Measurements from ENCODE around the gene FASN.
A peak's percentile ranks its signal among the peaks of the same experiment; 100 is the strongest.

The FASN gene

DNA sequence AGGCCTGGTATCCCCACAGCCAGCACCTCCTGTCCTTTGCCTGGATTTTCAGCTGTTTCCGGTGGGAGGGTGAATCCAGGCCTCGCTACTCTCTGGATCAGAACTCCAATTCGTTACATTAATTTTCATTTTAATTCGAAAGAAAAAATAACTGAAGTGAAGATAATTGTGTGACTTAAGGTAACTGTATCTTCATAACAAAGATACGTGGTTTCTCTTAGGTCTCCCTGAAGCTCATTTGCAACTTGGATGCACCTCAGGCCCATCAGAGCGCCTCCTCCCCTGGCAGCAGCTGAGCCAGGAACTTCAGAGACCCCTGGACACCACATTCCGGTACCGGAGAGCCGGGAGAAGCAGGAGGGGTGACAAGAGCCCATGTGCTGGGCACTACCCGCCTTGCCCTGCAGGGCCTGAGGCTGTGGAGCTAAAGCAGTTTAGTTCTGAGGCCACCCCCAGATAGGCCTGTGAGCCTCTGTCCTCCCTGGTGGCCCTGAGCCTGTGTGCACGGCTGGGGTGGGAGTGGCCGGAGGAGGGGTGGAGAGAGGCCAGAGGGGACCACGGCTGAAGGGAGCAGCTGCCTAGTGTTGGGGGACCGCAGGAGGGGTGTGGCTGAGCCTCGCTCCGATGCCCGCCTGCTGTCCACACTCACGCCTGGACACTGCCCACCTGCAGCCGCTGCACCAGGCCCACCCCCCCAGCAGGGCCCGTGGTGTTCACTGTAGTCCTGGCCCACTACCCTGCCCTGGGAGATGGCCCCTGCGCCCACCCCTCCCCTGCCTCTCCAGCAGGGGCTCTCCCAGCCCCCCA is 21.0 kb downstream of the FASN start:
- no peak for DNase-seq (ENCODE audit: low read depth in 2 of 2)

DNA sequence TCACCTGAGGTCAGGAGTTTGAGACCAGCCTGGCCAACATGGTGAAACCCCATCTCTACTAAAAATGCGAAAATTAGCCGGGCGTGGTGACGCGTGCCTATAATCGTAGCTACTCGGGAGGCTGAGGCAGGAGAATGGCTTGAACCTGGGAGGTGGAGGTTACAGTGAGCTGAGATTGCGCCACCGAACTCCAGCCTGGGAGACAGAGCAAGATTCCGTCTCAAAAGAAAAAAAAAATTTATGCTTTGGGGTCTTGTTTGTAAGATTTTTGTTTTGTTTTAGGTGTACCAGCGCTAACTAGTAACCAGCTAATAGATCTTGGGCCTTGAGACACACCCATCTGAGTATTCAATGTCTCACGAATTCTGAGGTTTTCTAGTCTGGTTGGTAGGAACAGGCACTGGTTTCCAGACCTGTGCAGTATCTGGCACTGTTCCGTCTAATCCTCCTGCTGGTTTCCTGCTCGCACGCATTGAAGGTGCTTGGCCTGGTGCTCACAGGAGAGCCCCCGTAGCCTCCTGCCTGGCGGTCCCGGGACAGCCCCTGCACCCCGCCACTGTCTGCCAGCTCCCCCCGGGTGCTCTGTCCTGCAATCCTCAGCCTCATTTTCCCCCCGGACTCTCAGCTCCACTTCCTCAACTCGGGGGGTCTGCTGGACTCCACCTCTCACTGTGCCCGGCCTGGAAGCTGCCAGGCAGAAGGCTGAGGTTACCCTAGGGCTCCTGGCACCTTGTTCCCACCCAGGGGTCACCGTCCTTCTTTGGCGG is 21.8 kb downstream of the FASN start:
- DNase-seq (ENCODE audit: low read depth in 2 of 2), result no peak

DNA sequence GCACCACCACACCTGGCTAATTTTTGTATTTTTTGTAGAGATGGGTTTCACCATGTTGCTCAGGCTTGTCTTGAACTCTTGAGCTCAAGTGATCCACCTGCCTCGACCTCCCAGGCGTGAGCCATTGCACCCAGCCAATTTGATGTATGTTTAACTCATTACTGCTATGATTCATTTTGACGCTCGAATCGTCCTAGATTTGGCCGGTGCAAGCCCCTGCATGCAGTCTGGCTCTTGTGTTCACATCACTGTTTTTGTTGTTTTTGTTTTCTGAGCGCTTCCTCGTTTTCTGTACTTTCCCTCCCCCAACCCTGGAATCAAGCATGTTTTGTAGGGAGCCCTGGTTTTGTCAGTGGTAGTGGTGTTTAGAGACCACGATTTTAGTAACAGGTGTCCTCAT is 24.6 kb downstream of the FASN start:
- DNase-seq (ENCODE audit: low read depth in 2 of 2), result no peak

DNA sequence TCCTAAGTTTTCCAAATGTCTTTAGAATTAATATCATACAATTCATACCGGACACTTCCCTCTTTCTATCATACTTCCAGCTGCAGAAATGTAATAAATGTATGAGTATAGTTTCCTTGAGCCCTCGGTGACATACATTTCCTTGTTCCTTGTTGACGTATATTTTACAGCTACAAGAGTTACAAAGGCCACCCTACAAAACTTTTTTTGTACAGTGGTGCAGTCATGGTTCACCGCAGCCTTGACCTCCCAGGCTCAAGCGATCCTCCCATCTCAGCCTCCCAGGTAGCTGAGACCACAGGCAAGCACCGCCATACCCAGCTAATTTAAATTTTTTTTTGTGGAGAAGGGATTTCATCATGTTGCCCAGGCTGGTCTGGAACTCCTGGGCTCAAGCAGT is 25.2 kb downstream of the FASN start:
- no peak for DNase-seq (ENCODE audit: low read depth in 2 of 2)

DNA sequence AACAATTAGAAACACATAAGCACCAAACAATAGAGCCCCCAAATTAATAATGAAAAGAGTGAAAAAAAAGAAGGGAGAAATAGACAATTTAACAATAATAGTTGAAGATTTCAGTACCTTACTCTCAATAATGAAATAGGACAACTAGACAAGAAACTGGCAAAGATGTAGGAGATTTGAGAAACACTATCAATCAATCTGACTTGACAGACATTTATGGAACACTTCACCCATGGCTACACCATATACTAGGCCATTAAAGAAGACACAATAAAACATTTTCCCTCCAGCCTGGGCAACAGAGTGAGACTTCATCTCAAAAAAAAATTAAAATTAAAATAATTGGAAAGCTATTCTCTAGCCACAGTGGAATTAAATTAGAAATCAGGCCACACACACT is 27.4 kb downstream of the FASN start:
- no peak for DNase-seq (ENCODE audit: low read depth in 2 of 2)

DNA sequence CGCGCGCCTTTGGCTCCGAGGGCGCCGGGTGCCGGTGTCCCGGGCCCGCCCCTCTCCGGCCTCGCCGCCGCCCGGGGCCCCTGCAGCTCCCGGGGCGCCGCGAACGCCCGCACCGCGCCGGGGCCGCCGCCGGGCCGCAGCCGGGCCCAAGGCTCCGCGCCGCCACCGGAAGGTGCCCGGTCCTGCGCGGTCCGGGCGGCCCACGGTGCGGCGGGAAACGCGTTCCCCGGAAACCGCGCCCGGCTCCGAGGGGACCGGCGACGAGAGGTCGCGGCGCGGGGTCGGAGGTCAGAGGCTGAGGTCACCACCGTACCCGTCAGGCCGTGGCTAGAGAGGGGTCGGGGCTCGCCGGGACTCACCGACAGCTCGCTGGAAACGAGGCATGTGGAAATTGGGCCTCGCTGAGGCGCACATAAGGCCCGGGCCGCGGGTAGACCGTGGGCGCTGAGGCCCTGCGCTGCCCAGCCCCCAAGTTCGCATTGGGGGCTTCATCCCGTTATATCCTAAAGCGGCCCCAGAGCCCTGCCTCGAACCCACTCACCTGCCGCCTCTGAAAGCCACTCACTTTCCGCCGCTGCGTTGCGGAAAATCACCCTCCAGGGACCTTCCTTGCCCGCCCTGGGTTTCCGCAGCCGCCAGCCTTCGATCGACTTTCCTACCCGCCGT is 32.3 kb downstream of the FASN start, which contains the start of gene DUS1L:
DUS1L (minus strand) TSS at position 167 of the 666 bp plus-strand sequence. CDS start 745 bp downstream, outside the sequence.
- peak; percentile 16 to 18 for DNase-seq (ENCODE audit: low read depth in 2 of 2)

DNA sequence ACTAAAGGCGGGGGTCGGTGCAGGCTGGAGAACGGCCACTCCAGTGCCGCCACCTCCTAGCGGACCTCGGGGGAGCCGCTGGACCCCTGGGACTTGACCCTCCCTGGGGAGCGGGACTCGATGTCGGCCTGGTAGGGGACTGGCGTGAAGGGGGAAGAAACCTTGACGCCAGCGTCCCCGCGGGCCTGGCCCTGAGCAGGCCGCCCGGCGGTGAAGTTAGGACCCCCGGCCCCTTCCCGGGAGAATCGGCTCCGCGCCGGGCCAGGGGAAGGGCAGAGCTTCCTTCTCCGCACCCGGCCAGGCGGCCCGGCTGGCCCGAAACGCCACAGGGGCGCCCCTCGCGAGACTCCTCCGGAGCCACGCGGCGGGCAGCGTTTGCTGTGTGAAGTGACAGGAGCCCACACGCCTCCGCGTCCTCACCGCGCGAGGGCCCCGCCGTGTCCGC is 32.8 kb downstream of the FASN start:
- DNase-seq (ENCODE audit: low read depth in 2 of 2), result no peak

DNA sequence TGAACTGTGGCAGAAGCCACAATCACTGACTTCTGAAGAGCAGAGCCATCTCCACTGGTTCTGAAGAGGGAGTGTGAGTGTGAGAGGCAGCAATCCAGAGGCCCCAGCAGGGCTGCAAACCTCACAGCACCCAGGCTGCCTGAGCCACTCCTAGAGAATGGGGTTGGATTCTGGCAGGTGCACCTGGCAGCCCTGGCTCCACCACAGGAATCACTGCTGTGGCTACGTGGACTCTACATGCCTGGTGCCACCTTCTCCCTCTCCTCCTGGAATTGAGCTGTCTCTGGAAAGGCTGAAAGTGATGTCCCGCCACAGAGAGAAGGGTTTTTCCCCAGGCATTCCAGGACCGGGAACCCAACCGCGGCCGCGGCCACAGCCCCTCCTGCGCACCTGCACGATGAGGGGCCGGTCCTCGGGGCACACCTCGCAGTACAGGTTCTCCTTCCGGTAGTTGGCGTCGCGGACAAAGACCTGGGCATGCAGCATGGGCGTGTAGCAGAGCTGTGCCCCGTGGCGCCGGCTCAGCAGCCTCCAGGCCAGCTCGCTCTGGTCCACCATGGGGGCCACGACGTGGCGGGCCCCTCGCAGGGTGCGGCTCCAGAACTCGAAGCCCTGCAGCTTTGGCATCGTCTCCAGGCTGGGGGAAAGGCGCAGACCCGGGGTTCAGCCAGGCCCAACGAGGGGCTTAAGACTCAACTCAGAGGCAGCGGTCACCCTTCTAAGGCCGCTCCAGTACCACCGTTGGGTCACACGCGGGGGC is 33.4 kb downstream of the FASN start:
- no peak for DNase-seq (ENCODE audit: low read depth in 2 of 2)

DNA sequence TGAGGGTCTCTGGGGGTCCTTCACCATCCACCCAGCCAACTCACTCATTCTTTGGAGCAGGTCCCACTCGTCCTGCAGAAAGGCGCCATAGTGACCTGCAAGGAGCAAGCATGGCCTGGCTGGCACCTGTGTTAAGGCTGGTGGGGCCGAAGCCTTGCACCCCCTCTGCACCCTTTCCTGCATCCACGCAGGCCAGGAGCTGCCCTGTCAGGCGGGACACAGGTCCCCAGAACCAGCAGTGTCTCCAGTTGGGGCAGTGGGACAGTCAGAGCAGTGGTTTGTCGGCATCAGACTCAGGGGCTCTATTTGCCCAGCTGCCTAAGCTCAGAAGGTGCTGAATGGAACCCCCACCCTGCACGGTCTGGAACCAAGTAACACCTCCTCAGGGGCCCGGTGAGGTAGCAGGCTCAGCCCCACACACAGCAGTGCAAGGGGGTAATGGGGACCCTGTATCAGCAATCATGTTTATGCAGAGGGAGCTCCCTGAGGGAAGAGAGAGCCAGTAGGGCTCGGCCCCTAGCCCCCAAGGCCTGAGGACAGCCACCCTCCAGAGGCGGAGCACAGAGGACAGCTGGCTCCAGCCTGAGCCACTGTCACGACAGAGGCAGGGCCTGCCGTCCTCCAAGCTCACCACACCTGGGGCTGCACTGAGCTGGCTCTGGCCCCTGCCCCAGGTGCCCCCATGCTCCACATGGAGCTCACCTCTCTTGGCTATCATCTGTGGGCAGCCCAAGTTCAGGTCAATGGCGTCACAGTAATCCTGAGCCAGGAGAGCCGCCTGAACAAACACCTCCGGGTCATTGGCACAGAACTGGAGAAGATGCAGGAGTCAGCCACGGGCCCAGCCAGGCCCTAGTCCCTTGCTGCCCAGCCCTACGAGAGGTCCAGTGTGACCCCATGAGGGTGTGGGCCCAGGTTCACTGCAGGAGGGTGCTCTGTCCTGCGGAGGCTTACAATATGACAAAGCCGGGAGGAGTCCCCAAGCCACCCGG is 34.3 kb downstream of the FASN start:
- no peak for DNase-seq (ENCODE audit: low read depth in 2 of 2)

DNA sequence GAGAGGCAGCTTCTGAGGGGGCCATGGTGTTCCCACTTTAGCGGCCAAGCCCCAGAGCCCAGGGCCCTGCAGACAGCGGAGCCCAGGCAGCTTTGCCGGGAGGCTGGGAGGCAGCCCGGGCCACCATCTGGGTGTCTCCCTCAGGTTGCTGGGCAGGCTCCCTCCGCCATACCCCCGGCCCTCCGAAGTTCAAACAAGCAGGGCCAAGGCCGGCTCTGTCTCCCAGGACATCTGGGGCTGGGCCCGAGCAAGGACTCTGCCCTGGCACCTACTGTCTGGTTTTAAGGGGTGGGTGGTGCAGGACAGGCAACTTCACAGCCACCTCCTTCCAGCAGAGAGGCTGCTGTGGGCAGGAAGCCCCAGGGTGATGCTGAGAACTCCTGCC is 35.1 kb downstream of the FASN start:
- no peak for DNase-seq (ENCODE audit: low read depth in 2 of 2)

DNA sequence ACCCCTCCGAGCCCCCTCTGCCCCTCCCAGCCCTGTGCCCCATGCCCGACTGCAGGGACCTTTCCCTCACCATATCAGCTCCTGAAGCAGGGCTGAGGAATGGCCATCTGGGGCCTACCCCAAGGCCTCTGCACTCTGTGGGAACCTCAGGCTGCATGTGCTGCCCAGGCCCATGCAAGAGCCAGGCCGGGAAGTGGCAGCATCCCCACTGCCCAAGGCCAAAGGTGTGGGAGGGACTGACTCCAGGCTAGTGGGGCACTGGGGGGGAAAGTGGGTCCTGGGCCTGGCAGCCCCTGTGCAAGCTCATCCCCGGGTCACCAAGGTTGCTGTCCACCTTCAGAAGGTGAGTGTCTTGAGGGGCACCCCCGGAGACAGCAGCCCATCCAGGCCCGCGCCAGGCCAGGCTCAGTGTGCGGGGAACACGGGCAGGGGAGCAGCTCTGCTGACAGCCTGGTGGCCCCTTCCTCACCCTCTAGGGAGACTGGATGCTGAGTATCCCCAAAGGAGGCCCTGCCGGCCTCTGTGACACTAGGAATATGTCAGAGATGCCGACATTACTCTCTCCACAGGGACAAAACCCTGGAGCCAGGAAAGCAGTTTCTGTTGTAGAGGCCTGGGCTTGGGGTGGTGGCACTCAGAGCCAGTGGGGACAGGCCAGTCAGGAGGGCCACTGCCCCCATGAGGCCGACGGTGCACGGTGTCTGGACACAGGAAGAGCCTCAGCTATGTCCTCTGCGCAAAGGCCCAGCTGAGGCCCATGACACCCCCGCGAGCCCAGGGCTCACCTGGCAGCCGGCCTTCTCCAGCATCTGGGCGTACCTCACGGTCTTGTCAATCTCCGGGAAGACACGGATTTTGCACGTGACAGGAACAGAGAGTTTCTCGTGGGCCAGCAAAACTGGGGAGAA is 35.7 kb downstream of the FASN start:
- no peak for DNase-seq (ENCODE audit: low read depth in 2 of 2)

DNA sequence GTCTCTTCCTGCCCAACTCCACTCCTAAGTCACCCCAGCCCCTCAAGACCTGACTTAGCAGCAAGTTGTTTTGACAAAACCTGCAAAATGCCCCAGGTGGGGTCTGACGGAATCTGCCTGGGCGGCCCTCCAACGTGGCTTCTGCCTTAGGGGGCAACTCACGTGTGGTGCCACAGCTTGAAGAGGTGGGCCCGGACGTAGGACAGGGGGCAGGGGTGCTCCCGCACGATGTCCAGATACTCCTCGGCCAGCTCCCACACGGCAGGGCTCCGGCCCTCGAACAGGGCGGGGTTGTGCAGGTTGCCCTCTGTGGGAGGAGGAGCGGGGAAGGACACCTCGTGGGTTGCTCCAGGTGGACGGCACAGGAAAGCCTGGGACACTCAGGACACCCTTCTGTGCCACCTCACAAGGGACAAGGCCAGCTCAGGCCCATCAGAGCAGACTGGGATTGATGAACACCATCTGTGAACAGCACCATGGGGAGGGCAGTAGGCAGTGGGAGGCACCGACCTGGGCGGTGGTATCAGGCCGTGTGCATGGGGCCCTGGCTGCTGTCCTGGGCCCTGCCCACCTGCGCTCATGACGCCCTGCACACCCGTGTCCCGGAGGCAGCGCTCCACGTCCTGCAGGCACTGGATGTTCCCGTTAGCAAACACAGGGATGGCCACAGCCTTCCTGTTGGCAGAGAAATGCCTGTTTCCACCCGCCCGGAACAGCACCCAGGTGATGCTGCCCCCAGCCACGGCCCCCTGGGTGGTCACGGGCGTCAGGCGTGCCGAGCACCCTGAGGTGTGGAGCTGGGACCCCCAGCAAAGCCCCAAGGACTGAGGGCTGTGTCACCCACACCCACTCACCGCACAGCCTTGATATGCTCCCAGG is 36.8 kb downstream of the FASN start:
- DNase-seq (ENCODE audit: low read depth in 2 of 2), result no peak

DNA sequence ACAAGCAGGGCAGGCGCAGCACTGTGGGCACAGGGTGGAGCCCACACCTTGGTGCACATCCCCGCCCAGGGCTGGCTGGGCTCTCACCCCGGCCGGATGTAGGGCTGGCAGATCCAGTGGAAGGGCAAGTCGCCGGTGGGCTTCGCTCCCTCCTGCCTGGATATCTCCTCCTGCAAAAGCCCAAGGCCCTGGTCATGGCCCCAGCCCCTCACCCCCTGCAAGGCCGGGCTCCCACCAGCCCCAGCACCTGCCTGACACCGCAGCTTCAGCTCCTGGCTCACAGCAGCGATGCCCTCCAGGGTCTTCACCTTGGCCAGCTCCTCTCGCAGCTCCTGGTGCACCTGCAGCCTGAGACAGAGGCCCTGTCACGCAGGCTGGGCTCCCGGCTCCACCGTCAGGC is 37.4 kb downstream of the FASN start:
- no peak for DNase-seq (ENCODE audit: low read depth in 2 of 2)

DNA sequence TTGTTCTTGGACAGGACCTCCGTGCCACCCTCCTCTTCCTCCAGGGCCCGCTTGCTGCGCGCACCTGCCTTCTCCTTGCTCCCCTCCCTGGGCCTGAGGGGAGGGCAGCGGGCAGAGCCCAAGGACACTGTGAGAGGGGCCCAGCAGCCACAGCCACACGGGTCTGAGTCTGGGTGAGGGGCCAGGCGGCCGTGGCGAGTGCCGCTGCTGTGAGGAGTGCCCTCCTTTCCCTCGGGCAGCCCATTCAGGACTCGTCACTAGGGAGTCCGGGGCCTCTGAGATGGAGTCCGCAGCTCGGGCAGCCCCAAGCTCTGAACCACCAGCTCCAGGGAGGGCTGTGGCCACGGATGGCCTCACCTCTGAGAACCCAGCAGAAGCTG is 38.0 kb downstream of the FASN start:
- no peak for DNase-seq (ENCODE audit: low read depth in 2 of 2)

DNA sequence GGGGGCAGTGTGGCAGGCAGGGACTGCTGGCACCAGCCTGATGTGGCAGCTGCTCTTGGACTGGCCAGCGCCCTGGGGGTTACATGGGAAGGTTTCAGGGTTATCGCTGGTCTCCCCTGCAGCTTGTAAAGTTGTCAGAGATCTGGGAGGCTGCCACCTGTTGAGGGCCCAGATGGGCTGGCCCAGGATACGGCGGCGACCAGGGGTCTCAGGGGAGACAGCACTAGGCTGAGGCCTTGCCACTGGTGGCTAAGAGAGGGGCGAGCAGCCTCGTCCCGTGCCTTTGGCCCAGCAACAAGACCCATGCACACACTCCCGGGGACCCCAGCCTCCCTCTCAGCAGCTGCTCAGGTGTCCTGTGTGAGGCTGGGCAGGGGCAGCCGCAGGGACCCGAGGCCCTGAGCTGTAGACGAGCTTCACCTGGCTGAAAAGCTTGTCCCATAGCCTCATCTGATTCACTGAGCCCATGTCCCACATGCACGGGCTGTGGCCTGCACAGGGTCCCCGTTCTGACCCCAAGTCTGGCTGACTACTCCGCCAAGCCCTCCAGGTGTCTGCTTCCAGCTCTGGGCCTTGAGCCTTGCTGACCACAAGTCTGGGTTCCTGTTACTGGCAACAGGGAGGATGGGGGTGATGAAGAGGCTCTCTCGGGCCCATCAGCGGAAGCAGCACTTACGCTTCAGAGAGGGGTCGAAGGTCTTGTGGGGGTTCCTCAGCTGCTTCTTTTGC is 38.6 kb downstream of the FASN start:
- no peak for DNase-seq (ENCODE audit: low read depth in 2 of 2)

DNA sequence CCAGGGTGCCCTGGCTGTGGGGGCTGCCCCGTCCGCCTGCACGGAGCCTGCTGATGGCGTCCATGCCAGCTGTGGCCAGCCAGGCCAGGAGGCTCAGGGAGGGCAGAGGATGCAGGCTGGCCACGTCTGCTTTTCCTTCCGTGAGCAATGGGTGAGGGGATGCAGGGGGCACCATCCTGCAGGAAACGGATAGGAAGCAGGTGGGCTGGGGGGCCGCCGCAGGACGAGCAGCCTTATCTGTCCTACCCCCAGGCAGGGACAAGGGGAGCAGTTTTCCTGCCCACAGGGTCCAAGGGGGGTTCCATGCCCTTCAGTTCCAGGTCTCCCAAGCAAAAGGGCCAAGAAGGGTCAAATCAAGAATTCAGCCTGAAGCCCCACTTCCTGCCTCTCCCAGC is 39.2 kb downstream of the FASN start:
- DNase-seq (ENCODE audit: low read depth in 2 of 2), result no peak

DNA sequence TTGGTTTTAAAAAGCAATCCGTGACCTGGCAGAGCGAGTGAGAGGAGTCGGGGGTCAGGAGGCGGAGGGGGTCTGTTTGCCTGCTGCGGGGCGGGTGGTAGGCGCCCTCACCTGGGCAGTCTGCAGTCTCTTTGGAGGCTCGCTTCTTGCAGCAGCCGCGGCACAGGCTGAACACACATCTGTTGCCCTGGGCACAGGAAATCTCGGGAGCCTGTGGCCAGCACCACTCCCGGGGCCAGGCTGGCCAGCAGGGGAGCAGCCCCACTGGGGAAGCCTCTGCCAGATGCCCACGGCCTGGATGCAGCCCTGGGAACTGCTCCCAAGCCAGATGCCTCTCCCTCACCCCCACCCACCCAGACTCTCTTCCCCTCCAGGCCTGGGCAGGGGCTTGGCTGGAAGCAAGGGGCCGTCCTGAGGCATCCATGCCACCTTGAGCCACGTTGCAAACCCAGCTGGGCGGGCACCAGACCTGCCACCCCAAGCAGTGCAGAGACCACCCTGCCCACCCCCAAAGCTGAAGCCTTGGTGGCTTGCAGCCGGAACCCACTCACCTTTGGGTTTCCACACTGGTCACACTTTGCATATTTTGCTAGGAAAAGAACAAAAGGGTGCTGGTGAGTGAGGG is 39.7 kb downstream of the FASN start:
- DNase-seq (ENCODE audit: low read depth in 2 of 2), result no peak
